ENCODE measurements around the gene UBE2A.

UBE2A gene

GRCh38 chrX:119574394-119575266 lies at the start of gene UBE2A:
UBE2A (plus strand) TSS chrX:119574563; CDS start chrX:119574712, 149 bp downstream.
- peak; percentile 38 to 70 (median 66) for DNase-seq (ENCODE audit: low read depth in 2 of 3, low spot score in 2 of 3)

GRCh38 chrX:119529345-119530276 lies 44.8 kb upstream of the UBE2A start:
- no peak for DNase-seq (ENCODE audit: low read depth in 2 of 3, low spot score in 2 of 3)

- no peak for DNase-seq (ENCODE audit: low read depth in 2 of 3, low spot score in 2 of 3)
Measured at GRCh38 chrX:119537487-119537886, 36.9 kb upstream of the UBE2A start.

- no peak for DNase-seq (ENCODE audit: low read depth in 2 of 3, low spot score in 2 of 3)
Measured at GRCh38 chrX:119539872-119540271, 34.5 kb upstream of the UBE2A start.

GRCh38 chrX:119541188-119541587 lies 33.2 kb upstream of the UBE2A start:
- no peak for DNase-seq (ENCODE audit: low read depth in 2 of 3, low spot score in 2 of 3)

- no peak for DNase-seq (ENCODE audit: low read depth in 2 of 3, low spot score in 2 of 3)
Measured at GRCh38 chrX:119549327-119550016, 24.9 kb upstream of the UBE2A start.

- no peak for DNase-seq (ENCODE audit: low read depth in 2 of 3, low spot score in 2 of 3)
Measured at GRCh38 chrX:119552508-119552907, 21.9 kb upstream of the UBE2A start.

GRCh38 chrX:119565107-119565663 lies 9.2 kb upstream of the UBE2A start, which contains the start of gene STEEP1:
STEEP1 (minus strand) TSS chrX:119565409; CDS start chrX:119565355, 54 bp downstream.
- DNase-seq (ENCODE audit: low read depth in 2 of 3, low spot score in 2 of 3): peak; percentile 50 to 68 (median 54)

- no peak for DNase-seq (ENCODE audit: low read depth in 2 of 3, low spot score in 2 of 3)
Measured at GRCh38 chrX:119570351-119570835, 4.0 kb upstream of the UBE2A start.

- no peak for DNase-seq (ENCODE audit: low read depth in 2 of 3, low spot score in 2 of 3)
Measured at GRCh38 chrX:119573222-119573621, 1.1 kb upstream of the UBE2A start.

- DNase-seq (ENCODE audit: low read depth in 2 of 3, low spot score in 2 of 3): no peak
Measured at GRCh38 chrX:119573840-119574393, 446 bp upstream of the UBE2A start.

GRCh38 chrX:119579414-119579813 lies 5.1 kb downstream of the UBE2A start:
- DNase-seq (ENCODE audit: low read depth in 2 of 3, low spot score in 2 of 3): no peak

- DNase-seq (ENCODE audit: low read depth in 2 of 3, low spot score in 2 of 3): no peak
Measured at GRCh38 chrX:119583431-119584059, 9.2 kb downstream of the UBE2A start.

GRCh38 chrX:119589810-119590209 lies 15.4 kb downstream of the UBE2A start:
- no peak for DNase-seq (ENCODE audit: low read depth in 2 of 3, low spot score in 2 of 3)

- no peak for DNase-seq (ENCODE audit: low read depth in 2 of 3, low spot score in 2 of 3)
Measured at GRCh38 chrX:119602701-119603255, 28.4 kb downstream of the UBE2A start.

GRCh38 chrX:119604766-119605463 lies 30.6 kb downstream of the UBE2A start:
- DNase-seq (ENCODE audit: low read depth in 2 of 3, low spot score in 2 of 3): no peak

- DNase-seq (ENCODE audit: low read depth in 2 of 3, low spot score in 2 of 3): no peak
Measured at GRCh38 chrX:119605464-119606279, 31.3 kb downstream of the UBE2A start.

All from activated CD8-positive, alpha-beta memory T cell treated with anti-CD3 and anti-CD28 coated beads for 48 hours (primary cell).